ENCODE measurements around the gene SCLT1.

DNA sequence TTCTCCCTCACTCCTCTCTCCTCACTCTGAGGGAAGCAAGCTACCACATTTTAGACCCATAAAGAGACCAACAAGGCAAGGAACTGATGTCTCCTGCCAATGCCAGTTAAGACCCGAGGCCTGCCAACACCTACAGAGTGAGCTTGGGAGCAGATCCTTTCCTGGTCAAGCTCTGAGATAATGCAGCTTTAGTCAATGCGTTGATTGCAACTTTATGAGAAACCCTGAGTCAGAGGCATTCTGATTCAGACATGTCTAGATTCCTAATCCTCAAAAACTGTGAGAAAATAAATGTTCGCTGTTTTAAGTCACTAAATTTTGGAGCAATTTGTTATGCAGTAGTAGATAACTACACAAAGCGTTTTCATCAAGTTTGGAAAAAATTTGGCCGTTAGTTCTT lies 168.4 kb downstream of the SCLT1 start:
- TF ChIP-seq, protein P1, sequence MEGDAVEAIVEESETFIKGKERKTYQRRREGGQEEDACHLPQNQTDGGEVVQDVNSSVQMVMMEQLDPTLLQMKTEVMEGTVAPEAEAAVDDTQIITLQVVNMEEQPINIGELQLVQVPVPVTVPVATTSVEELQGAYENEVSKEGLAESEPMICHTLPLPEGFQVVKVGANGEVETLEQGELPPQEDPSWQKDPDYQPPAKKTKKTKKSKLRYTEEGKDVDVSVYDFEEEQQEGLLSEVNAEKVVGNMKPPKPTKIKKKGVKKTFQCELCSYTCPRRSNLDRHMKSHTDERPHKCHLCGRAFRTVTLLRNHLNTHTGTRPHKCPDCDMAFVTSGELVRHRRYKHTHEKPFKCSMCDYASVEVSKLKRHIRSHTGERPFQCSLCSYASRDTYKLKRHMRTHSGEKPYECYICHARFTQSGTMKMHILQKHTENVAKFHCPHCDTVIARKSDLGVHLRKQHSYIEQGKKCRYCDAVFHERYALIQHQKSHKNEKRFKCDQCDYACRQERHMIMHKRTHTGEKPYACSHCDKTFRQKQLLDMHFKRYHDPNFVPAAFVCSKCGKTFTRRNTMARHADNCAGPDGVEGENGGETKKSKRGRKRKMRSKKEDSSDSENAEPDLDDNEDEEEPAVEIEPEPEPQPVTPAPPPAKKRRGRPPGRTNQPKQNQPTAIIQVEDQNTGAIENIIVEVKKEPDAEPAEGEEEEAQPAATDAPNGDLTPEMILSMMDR (conservative IDR thresholded peaks at IDR 0.05; ENCODE audit: low read depth, low read length), result no peak
- TF ChIP-seq EZH2 (IDR thresholded peaks at IDR 0.05; ENCODE audit: low read length, unreplicated experiment) (no peak), EZH2phosphoT487 (IDR thresholded peaks at IDR 0.05; ENCODE audit: borderline replicate concordance, low read length) (no peak)

Measured in PC-3 (cell line).